ENCODE measurements around the gene UQCRQ. TPM values are rescaled to one million over a fixed set of nuclear protein-coding genes. Genes with fewer than 3 reads are reported as not detected.

The UQCRQ gene
- total and polyA plus RNA-seq, 7 experiments from 2014 or later, result 101 to 584 (median 115) TPM

- no peak for DNase-seq
- Histone ChIP-seq H3K4me1 (ENCODE audit: control insufficient read depth in 2 of 2, insufficient read depth in 2 of 2, low read length in 2 of 2) (no peaks in the 10 kb centered on the region), H3K27ac (ENCODE audit: low read depth, low read length) (no peak overlapping the region), H3K36me3 (ENCODE audit: control insufficient read depth in 2 of 3, insufficient read depth in 3 of 3, low read length in 3 of 3) (peaks cover 0 to 18% (median 0%) of the 10 kb centered on the region in 3 experiments), H3K9me3 (ENCODE audit: control insufficient read depth in 2 of 3, low read length in 3 of 3) (no peaks in the 10 kb centered on the region), H3K27me3 (ENCODE audit: control insufficient read depth in 2 of 2, insufficient read depth in 2 of 2, low read length in 2 of 2) (no peaks in the 10 kb centered on the region), H3K4me3 (ENCODE audit: low read length) (no peak overlapping the region)
- ChIA-PET CTCF (interaction anchor here (1.5 kb wide), 1 partner anchor 24 kb away, joined by 4 read pairs; no protein-coding TSS in a partner anchor), POLR2A (interaction anchor here (0.7 kb wide), 1 partner anchor 41 kb away, joined by 3 read pairs; the partner anchor contains the start of genes GDF9 and UQCRQ)
- H3K4me3 Mint-ChIP-seq, result no peak overlapping the region
- H3K27me3 Mint-ChIP-seq, result no peaks in the 10 kb centered on the region
- H3K27ac Mint-ChIP-seq, result no peak overlapping the region
- intact Hi-C loops (cut with micrococcal nuclease), result no loop called here
- ATAC-seq, result no peak
- no peaks in the 10 kb centered on the region for H3K9me3 Mint-ChIP-seq
- peaks cover 7 to 41% (median 23%) of the 10 kb centered on the region in 5 donors for H3K36me3 Mint-ChIP-seq
- H3K4me1 Mint-ChIP-seq, result peaks cover 0 to 48% (median 38%) of the 10 kb centered on the region in 7 donors
Measured at GRCh38 chr5:132907161-132907560, 40.7 kb downstream of the UQCRQ start.

- Mint-ChIP-seq H3K27me3 (no peaks in the 10 kb centered on the region), H3K9me3 (no peaks in the 10 kb centered on the region), H3K4me1 (peaks cover 0 to 44% (median 27%) of the 10 kb centered on the region in 7 donors), H3K27ac (peak overlapping the region in 1 of 9 donors; percentile 38), H3K36me3 (peaks cover 4 to 46% (median 25%) of the 10 kb centered on the region in 5 donors), H3K4me3 (no peak overlapping the region)
- H3K36me3 ChIP-seq (ENCODE audit: control insufficient read depth in 2 of 3, insufficient read depth in 3 of 3, low read length in 3 of 3), result peaks cover 0 to 33% (median 0%) of the 10 kb centered on the region in 3 experiments
- no peaks in the 10 kb centered on the region for H3K27me3 ChIP-seq (ENCODE audit: control insufficient read depth in 2 of 2, insufficient read depth in 2 of 2, low read length in 2 of 2)
- CTCF ChIA-PET, result no interaction called here
- POLR2A ChIA-PET, result no interaction called here
- H3K4me1 ChIP-seq (ENCODE audit: control insufficient read depth in 2 of 2, insufficient read depth in 2 of 2, low read length in 2 of 2), result no peaks in the 10 kb centered on the region
- H3K9me3 ChIP-seq (ENCODE audit: control insufficient read depth in 2 of 3, low read length in 3 of 3), result no peaks in the 10 kb centered on the region
- intact Hi-C loops (cut with micrococcal nuclease), result no loop called here
- ATAC-seq, result no peak
- DNase-seq, result no peak
- no peak overlapping the region for H3K27ac ChIP-seq (ENCODE audit: low read depth, low read length)
- no peak overlapping the region for H3K4me3 ChIP-seq (ENCODE audit: low read length)
Measured at GRCh38 chr5:132909702-132910101, 43.3 kb downstream of the UQCRQ start.

GRCh38 chr5:132915681-132916080, 49.2 kb downstream of the UQCRQ start:
- Histone ChIP-seq H3K27me3 (ENCODE audit: control insufficient read depth in 2 of 2, insufficient read depth in 2 of 2, low read length in 2 of 2) (no peaks in the 10 kb centered on the region), H3K4me1 (ENCODE audit: control insufficient read depth in 2 of 2, insufficient read depth in 2 of 2, low read length in 2 of 2) (no peaks in the 10 kb centered on the region), H3K4me3 (ENCODE audit: low read length) (no peak overlapping the region), H3K36me3 (ENCODE audit: control insufficient read depth in 2 of 3, insufficient read depth in 3 of 3, low read length in 3 of 3) (peaks cover 0 to 45% (median 3%) of the 10 kb centered on the region in 3 experiments), H3K9me3 (ENCODE audit: control insufficient read depth in 2 of 3, low read length in 3 of 3) (no peaks in the 10 kb centered on the region), H3K27ac (ENCODE audit: low read depth, low read length) (no peak overlapping the region)
- peak; percentile 70 for ATAC-seq
- Mint-ChIP-seq H3K9me3 (no peaks in the 10 kb centered on the region), H3K36me3 (peaks cover 4 to 40% (median 24%) of the 10 kb centered on the region in 5 donors), H3K4me3 (no peak overlapping the region), H3K27ac (no peak overlapping the region), H3K27me3 (no peaks in the 10 kb centered on the region), H3K4me1 (peaks cover 0 to 22% (median 18%) of the 10 kb centered on the region in 7 donors)
- DNase-seq, result no peak
- intact Hi-C loops (cut with micrococcal nuclease), result no loop called here
- POLR2A ChIA-PET, result no interaction called here
- CTCF ChIA-PET, result no interaction called here

- no peak for ATAC-seq
- no peak for DNase-seq
- Mint-ChIP-seq H3K36me3 (peaks cover 4 to 36% (median 21%) of the 10 kb centered on the region in 5 donors), H3K4me1 (peaks cover 0 to 19% (median 14%) of the 10 kb centered on the region in 7 donors), H3K27me3 (no peaks in the 10 kb centered on the region), H3K27ac (peak overlapping the region in 1 of 9 donors; percentile 9), H3K4me3 (no peak overlapping the region), H3K9me3 (no peaks in the 10 kb centered on the region)
- H3K4me1 ChIP-seq (ENCODE audit: control insufficient read depth in 2 of 2, insufficient read depth in 2 of 2, low read length in 2 of 2), result no peaks in the 10 kb centered on the region
- no peaks in the 10 kb centered on the region for H3K27me3 ChIP-seq (ENCODE audit: control insufficient read depth in 2 of 2, insufficient read depth in 2 of 2, low read length in 2 of 2)
- intact Hi-C loops (cut with micrococcal nuclease), result no loop called here
- no peak overlapping the region for H3K4me3 ChIP-seq (ENCODE audit: low read length)
- no peak overlapping the region for H3K27ac ChIP-seq (ENCODE audit: low read depth, low read length)
- peaks cover 0 to 41% (median 3%) of the 10 kb centered on the region in 3 experiments for H3K36me3 ChIP-seq (ENCODE audit: control insufficient read depth in 2 of 3, insufficient read depth in 3 of 3, low read length in 3 of 3)
- no peaks in the 10 kb centered on the region for H3K9me3 ChIP-seq (ENCODE audit: control insufficient read depth in 2 of 3, low read length in 3 of 3)
- POLR2A ChIA-PET, result no interaction called here
- CTCF ChIA-PET, result interaction anchor here (0.5 kb wide), 1 partner anchor 326 kb away, joined by 3 read pairs; no protein-coding TSS in a partner anchor
Measured at GRCh38 chr5:132916086-132916485, 49.6 kb downstream of the UQCRQ start.

Other genes starting within 250 kb of the UQCRQ start
- gene IL13, start 208.5 kb upstream of the UQCRQ start, total RNA-seq, result 10 to 100 TPM in 1 of 5 experiments, under 1 TPM in 2, not detected in 2; 0.50 to 71.3 (median 0.51) TPM
- gene IL13, start 208.5 kb upstream of the UQCRQ start, polyA plus RNA-seq, result not detected
- 1 to 10 TPM in 3 of 5 experiments, not detected in 2; 1.1 to 6.0 (median 4.5) TPM for gene IL4, start 192.7 kb upstream of the UQCRQ start, total RNA-seq
- gene IL4, start 192.7 kb upstream of the UQCRQ start, polyA plus RNA-seq, result not detected
- gene KIF3A, start 129.1 kb upstream of the UQCRQ start, total RNA-seq, result 10 to 100 TPM; 10.5 to 30.0 (median 18.7) TPM
- 10 to 100 TPM in 1 of 2 donors, 1 to 10 TPM in 1; 7.5 to 11.4 TPM for gene KIF3A, start 129.1 kb upstream of the UQCRQ start, polyA plus RNA-seq
- gene CCNI2, start 119.2 kb upstream of the UQCRQ start, total RNA-seq, result 10 to 100 TPM in 2 of 5 experiments, 1 to 10 TPM in 3; 3.5 to 44.9 (median 8.4) TPM
- gene CCNI2, start 119.2 kb upstream of the UQCRQ start, polyA plus RNA-seq, result 1 to 10 TPM; 2.4 to 5.0 TPM
- gene SEPTIN8, start 89.4 kb upstream of the UQCRQ start, total RNA-seq, result 10 to 100 TPM in 1 of 5 experiments, 1 to 10 TPM in 4; 2.7 to 42.1 (median 5.2) TPM
- gene SEPTIN8, start 89.4 kb upstream of the UQCRQ start, polyA plus RNA-seq, result under 1 TPM; 0.64 to 0.84 TPM
- gene SOWAHA, start 53.3 kb upstream of the UQCRQ start, total RNA-seq, result under 1 TPM in 1 of 5 experiments, not detected in 4; 0.15 TPM
- gene SOWAHA, start 53.3 kb upstream of the UQCRQ start, polyA plus RNA-seq, result not detected
- 1 to 10 TPM in 3 of 5 experiments, under 1 TPM in 1, not detected in 1; 0.11 to 8.9 (median 3.7) TPM for gene SHROOM1, start 36.0 kb upstream of the UQCRQ start, total RNA-seq
- not detected for gene SHROOM1, start 36.0 kb upstream of the UQCRQ start, polyA plus RNA-seq
- gene GDF9, start 173 bp upstream of the UQCRQ start, total RNA-seq, result 1 to 10 TPM in 4 of 5 experiments, under 1 TPM in 1; 0.48 to 2.0 (median 1.6) TPM
- gene GDF9, start 173 bp upstream of the UQCRQ start, polyA plus RNA-seq, result under 1 TPM; 0.43 to 0.53 TPM
- gene LEAP2, start 7.0 kb downstream of the UQCRQ start, total RNA-seq, result 1 to 10 TPM in 4 of 5 experiments, under 1 TPM in 1; 0.91 to 9.9 (median 4.5) TPM
- 1 to 10 TPM in 1 of 2 donors, under 1 TPM in 1; 0.70 to 2.0 TPM for gene LEAP2, start 7.0 kb downstream of the UQCRQ start, polyA plus RNA-seq
- gene AFF4, start 97.0 kb downstream of the UQCRQ start, total RNA-seq, result 10 to 100 TPM; 39.7 to 82.3 (median 69.0) TPM
- gene AFF4, start 97.0 kb downstream of the UQCRQ start, polyA plus RNA-seq, result 10 to 100 TPM; 25.3 to 30.6 TPM
- 10 to 100 TPM; 16.0 to 32.9 (median 18.2) TPM for gene ZCCHC10, start 159.9 kb downstream of the UQCRQ start, total RNA-seq
- gene ZCCHC10, start 159.9 kb downstream of the UQCRQ start, polyA plus RNA-seq, result 10 to 100 TPM; 34.5 to 47.5 TPM
- gene HSPA4, start 185.4 kb downstream of the UQCRQ start, total RNA-seq, result 100 to 1,000 TPM in 1 of 5 experiments, 10 to 100 TPM in 4; 42.1 to 103 (median 50.0) TPM
- 10 to 100 TPM; 37.7 to 38.5 TPM for gene HSPA4, start 185.4 kb downstream of the UQCRQ start, polyA plus RNA-seq